Measurements from ENCODE around the gene NAMPT. TPM values are rescaled to one million over a fixed set of nuclear protein-coding genes. Genes with fewer than 3 reads are reported as not detected.
"Not testable (repeated sequence)": the region's sequence is repeated elsewhere in the genome, so short reads cannot be mapped to it uniquely, and the experiment has no call there.

Gene NAMPT
- 10 to 100 TPM; 58.7 to 70.8 TPM for total RNA-seq

- peaks cover 49% of the 10 kb centered on the region for H3K4me1 Mint-ChIP-seq
- H3K27me3 Mint-ChIP-seq, result no peaks in the 10 kb centered on the region
- peak within 1 kb of the TSS; percentile 91 for H3K4me3 Mint-ChIP-seq
- no peak for DNase-seq
- no peaks in the 10 kb centered on the region for H3K9me3 Mint-ChIP-seq
- H3K36me3 Mint-ChIP-seq (ENCODE audit: low read depth), result peaks cover 7% of the 10 kb centered on the region
- ChIA-PET POLR2A (interaction anchor here (1.0 to 1.1 kb wide), 3 partner anchors 15 to 140 kb away, joined by 4 to 5 read pairs (median 4); no protein-coding TSS in a partner anchor), CTCF (interaction anchor here (0.7 to 1.8 kb wide), 8 partner anchors 15 to 533 kb away, joined by 3 to 4 read pairs (median 4); no protein-coding TSS in a partner anchor)
- peak within 1 kb of the TSS; percentile 100 for H3K27ac Mint-ChIP-seq
Observed at GRCh38 chr7:106284714-106285050, at the start of gene NAMPT. Gene NAMPT (minus strand): TSS chr7:106284983. CDS start chr7:106284884, 99 bp downstream.

DNA sequence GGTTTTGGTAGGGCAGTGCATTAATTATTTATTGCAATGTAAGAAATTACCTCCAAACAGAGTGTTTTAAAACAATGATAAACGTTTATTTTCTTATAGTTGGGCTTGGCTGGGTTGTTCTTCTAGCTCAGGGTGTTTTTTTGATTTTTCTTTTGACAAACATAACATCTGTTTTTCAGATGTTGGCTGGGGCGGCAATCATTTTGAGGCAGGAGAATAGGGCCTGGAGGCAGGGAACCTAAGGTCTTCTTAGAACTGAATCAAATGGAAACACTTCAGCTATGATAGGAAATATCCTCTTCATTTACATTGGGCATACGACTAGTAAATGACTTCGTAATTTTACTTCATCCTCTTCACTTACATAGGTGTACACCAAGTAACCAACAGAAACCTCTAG, 47.4 kb upstream of the NAMPT start:
- Mint-ChIP-seq H3K36me3 (ENCODE audit: low read depth) (no peaks in the 10 kb centered on the region), H3K4me3 (no peak overlapping the region), H3K27ac (no peak overlapping the region), H3K4me1 (no peaks in the 10 kb centered on the region), H3K9me3 (peaks cover 7% of the 10 kb centered on the region), H3K27me3 (no peaks in the 10 kb centered on the region)
- DNase-seq, result no peak
- CTCF ChIA-PET, result interaction anchor here (0.9 to 1.7 kb wide), 4 partner anchors 9 to 47 kb away, joined by 3 to 6 read pairs (median 4); partner anchors contain the start of gene NAMPT
- POLR2A ChIA-PET, result no interaction called here

- Mint-ChIP-seq H3K27ac (no peak overlapping the region), H3K9me3 (peaks cover 7% of the 10 kb centered on the region), H3K36me3 (ENCODE audit: low read depth) (no peaks in the 10 kb centered on the region), H3K4me3 (no peak overlapping the region), H3K4me1 (no peaks in the 10 kb centered on the region), H3K27me3 (no peaks in the 10 kb centered on the region)
- ChIA-PET POLR2A (no interaction called here), CTCF (interaction anchor here (0.8 to 1.7 kb wide), 6 partner anchors 9 to 46 kb away, joined by 3 to 6 read pairs (median 4); partner anchors contain the start of gene NAMPT)
- no peak for DNase-seq
Observed at GRCh38 chr7:106331441-106332175, 46.8 kb upstream of the NAMPT start.

DNA sequence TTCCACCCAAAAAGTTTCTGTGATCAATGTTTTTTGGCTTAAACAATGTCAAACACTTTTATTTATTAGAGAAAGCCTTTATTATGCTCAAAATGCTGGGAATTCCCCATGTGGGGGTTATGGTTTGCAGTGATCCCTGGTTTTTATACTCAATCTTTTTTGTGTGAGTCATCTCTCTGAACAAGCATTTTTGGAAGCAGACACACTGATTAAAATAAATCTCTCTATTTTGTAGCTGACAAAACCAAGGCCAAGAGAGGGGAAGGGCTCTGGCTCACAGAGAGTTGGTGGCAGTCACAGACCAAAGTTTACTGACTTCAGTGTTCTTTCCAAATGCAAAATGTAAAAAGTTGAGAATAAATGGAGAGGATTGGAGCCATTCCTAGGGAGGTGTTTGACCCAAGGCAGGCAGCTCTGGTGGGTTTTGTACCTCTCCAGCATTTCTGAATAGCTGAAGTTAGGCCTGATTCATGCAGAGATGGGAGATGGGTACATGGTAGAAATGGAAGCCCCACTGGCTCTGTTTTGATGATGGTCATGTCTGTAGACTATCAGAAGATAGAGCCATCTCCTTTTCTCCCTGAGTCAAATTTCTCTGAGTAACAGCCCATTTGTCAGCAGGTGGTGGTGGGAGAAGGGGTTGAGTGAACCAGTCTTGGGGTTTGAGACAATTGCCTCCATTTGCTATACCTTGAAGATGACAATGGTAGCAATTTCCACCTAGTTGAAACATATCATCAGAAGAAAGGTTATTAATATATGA, 45.4 kb upstream of the NAMPT start:
- DNase-seq, result no peak
- CTCF ChIA-PET, result interaction anchor here (1.0 kb wide), 1 partner anchor 43 kb away, joined by 3 read pairs; no protein-coding TSS in a partner anchor
- Mint-ChIP-seq H3K27ac (no peak overlapping the region), H3K36me3 (ENCODE audit: low read depth) (no peaks in the 10 kb centered on the region), H3K4me3 (no peak overlapping the region), H3K27me3 (no peaks in the 10 kb centered on the region), H3K4me1 (no peaks in the 10 kb centered on the region), H3K9me3 (peaks cover 7% of the 10 kb centered on the region)
- POLR2A ChIA-PET, result no interaction called here

GRCh38 chr7:106329408-106329807, 44.6 kb upstream of the NAMPT start:
- Mint-ChIP-seq H3K4me3 (no peak overlapping the region), H3K27me3 (no peaks in the 10 kb centered on the region), H3K36me3 (ENCODE audit: low read depth) (no peaks in the 10 kb centered on the region), H3K27ac (no peak overlapping the region), H3K9me3 (peaks cover 5% of the 10 kb centered on the region), H3K4me1 (no peaks in the 10 kb centered on the region)
- POLR2A ChIA-PET, result no interaction called here
- DNase-seq, result no peak
- CTCF ChIA-PET, result no interaction called here

DNA sequence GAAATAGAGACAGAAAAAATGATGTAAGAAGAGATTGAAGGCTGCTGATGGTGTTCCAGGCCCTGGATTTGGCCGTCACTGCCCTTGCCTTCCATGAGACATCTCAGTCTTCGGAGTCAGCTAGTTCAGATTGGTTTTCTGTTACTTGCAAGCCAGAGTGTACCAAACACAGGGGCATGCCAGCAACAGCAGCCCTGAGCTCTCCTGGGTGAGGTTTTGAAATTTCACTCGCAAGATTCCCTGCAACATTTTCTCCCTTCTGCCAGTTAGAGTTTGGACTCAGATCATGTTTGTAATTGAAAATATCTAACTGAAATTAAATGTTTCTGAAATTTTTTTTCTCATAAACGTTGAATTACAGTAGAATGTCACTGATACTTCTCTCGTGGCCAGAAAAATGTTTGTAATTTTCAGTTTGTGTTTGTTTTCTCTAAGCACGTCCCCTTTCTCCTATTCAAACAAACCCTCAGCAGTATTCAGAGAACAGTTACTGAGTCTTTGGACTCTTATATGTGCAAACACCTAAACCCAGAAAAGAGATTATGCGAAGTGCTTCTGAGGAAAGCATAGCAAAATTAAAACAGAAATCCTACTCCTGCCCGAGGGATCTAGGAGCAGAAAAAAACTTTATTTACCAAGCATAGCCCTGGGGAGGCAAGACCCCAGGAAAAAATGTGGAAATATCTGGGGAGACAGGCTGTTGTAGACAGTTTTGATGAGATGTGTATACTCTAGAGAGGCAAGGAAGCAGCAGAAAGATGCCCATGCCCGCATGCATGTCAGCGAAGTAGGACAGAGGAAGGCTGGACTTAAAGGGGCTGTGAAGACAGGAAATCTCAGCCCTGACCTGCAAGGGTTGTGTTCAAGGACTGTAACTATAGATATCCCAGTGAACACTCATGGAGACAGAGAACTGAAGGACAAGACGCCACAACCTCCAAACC, 43.0 kb upstream of the NAMPT start:
- ChIA-PET POLR2A (no interaction called here), CTCF (interaction anchor here (0.5 kb wide), 1 partner anchor 1734 kb away, joined by 4 read pairs; no protein-coding TSS in a partner anchor)
- Mint-ChIP-seq H3K27me3 (no peaks in the 10 kb centered on the region), H3K9me3 (peaks cover 3% of the 10 kb centered on the region), H3K36me3 (ENCODE audit: low read depth) (no peaks in the 10 kb centered on the region), H3K4me1 (no peaks in the 10 kb centered on the region), H3K27ac (no peak overlapping the region), H3K4me3 (no peak overlapping the region)
- DNase-seq, result no peak

DNA sequence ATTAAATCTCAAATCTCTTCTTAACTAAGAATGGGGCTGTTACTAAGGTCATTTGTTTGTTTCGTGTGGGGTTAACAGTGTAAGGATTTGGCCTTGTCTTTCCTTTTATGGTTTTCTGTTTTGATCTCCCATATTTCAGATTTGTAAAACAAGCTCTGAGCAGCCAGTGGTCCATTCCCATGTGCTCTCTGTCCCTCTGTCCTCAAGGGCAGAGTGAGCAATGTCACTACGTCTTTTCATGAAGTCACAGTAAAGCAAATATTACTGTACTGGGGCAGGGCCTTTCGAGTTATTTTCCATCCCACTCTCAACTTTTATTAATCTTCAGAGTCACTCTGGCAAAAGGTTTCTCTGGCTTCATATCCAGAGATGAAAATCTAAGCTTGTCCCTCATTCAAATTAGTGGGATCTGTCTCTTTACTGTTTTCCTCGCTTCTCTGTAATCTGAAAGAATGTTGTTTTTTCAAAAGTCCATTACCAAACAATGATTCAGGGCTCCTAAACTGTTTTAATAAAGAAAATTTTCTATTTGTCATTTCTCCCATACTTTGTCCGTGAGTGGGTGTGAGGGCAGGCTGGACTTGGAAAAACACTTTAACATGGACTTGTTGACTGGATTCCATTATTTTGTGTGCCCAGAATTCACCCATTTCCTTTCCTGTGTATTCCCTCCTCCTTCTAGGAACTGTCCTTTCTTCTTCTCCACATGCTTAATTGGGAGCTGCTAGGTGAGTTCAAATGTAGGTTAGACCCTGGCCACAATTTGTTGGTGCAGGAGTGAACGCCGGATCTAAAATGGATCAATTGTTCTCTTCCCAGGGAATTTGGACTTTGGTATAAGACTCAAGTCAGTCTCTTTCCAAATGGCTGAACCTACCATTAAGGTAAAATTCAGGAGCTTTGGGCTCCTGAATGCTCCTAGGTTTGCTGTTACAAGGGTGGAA, 42.1 kb upstream of the NAMPT start:
- Mint-ChIP-seq H3K4me3 (no peak overlapping the region), H3K9me3 (peaks cover 1% of the 10 kb centered on the region), H3K27me3 (peaks cover 7% of the 10 kb centered on the region), H3K4me1 (no peaks in the 10 kb centered on the region), H3K36me3 (ENCODE audit: low read depth) (no peaks in the 10 kb centered on the region), H3K27ac (no peak overlapping the region)
- POLR2A ChIA-PET, result interaction anchor here (0.6 kb wide), 1 partner anchor 486 kb away, joined by 3 read pairs; no protein-coding TSS in a partner anchor
- no peak for DNase-seq
- CTCF ChIA-PET, result interaction anchor here (0.5 to 1.3 kb wide), 2 partner anchors 56 to 1733 kb away, joined by 3 to 4 read pairs; no protein-coding TSS in a partner anchor

- DNase-seq; CTCF ChIA-PET; H3K36me3 Mint-ChIP-seq (ENCODE audit: low read depth); H3K27me3 Mint-ChIP-seq; H3K27ac Mint-ChIP-seq; H3K4me3 Mint-ChIP-seq; POLR2A ChIA-PET; H3K4me1 Mint-ChIP-seq; H3K9me3 Mint-ChIP-seq: not testable (repeated sequence)
Observed at GRCh38 chr7:106324509-106324908, 39.7 kb upstream of the NAMPT start.

GRCh38 chr7:106320254-106320770, 35.5 kb upstream of the NAMPT start:
- peaks cover 12% of the 10 kb centered on the region for H3K27me3 Mint-ChIP-seq
- POLR2A ChIA-PET; H3K36me3 Mint-ChIP-seq (ENCODE audit: low read depth); H3K27ac Mint-ChIP-seq; DNase-seq; CTCF ChIA-PET; H3K4me1 Mint-ChIP-seq; H3K9me3 Mint-ChIP-seq; H3K4me3 Mint-ChIP-seq: not testable (repeated sequence)

GRCh38 chr7:106318482-106318881, 33.7 kb upstream of the NAMPT start:
- POLR2A ChIA-PET, result no interaction called here
- DNase-seq, result no peak
- Mint-ChIP-seq H3K9me3 (peaks cover 7% of the 10 kb centered on the region), H3K36me3 (ENCODE audit: low read depth) (no peaks in the 10 kb centered on the region), H3K27ac (no peak overlapping the region), H3K4me3 (no peak overlapping the region), H3K27me3 (peaks cover 12% of the 10 kb centered on the region), H3K4me1 (peaks cover 2% of the 10 kb centered on the region)
- CTCF ChIA-PET, result interaction anchor here (0.7 to 1.0 kb wide), 2 partner anchors 13 to 16 kb away, joined by 3 read pairs; no protein-coding TSS in a partner anchor

- CTCF ChIA-PET, result interaction anchor here (1.0 kb wide), 1 partner anchor 15 kb away, joined by 3 read pairs; no protein-coding TSS in a partner anchor
- no peak overlapping the region for H3K27ac Mint-ChIP-seq
- H3K4me3 Mint-ChIP-seq, result no peak overlapping the region
- POLR2A ChIA-PET, result no interaction called here
- H3K27me3 Mint-ChIP-seq, result peaks cover 12% of the 10 kb centered on the region
- peaks cover 7% of the 10 kb centered on the region for H3K9me3 Mint-ChIP-seq
- DNase-seq, result no peak
- H3K4me1 Mint-ChIP-seq, result peaks cover 2% of the 10 kb centered on the region
- no peaks in the 10 kb centered on the region for H3K36me3 Mint-ChIP-seq (ENCODE audit: low read depth)
Observed at GRCh38 chr7:106317971-106318370, 33.2 kb upstream of the NAMPT start.

Measured in activated CD4-positive, alpha-beta T cell treated with anti-CD3 and anti-CD28 coated beads, Interleukin-2, amount 10 ng/mL, durations not matched to agents 7 days and 5 days (primary cell).